Measurements from ENCODE around the gene SCNN1G. TPM values are rescaled to one million over a fixed set of nuclear protein-coding genes. Genes with fewer than 3 reads are reported as not detected.

SCNN1G gene
- total and polyA plus RNA-seq, 2 of the 13 experiments (the other 11 are each of a cell fraction or from before 2014, with no cell fraction given): not detected

DNA sequence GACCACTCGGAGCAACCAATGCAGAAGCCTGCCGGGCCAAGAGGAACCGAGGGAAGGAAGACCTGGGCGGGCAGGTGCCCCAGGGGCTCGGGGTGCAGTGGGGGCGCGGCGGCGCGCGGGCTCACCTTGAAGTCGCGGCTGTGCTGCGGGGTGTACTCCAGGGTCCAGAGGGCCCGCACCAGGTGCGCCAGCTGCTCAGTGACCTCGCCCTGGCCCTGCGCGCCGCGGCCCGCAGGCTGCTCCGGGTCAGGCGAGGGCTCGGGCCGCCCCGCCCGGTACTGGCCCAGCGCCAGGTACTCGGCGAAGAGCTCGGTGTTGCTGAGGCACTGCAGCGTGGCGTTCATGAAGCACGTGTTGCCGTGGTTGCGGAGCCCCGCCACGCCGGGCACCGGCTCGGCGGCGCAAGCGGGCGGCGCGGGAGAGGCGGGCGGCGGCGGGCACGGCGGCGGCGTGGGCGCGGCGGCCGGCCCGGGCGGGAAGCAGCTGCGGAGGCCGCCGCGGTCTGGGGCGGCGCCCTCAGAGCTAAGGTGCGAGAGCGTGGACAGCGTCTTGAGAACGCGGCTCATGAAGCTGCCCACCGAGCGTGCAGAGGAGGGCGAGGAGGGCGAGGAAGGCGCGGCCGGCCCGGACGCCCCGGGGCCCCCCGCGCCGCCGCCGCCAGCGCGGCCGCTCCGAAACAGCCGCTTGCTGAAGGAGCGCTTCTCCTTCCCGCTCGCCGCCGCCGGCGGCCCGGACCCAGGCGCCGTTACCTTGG lies 33.9 kb upstream of the SCNN1G start (continued):
- TF ChIP-seq WIZ (CRISPR knock-in tag; IDR thresholded peaks at IDR 0.05) (peak; percentile 63; the same call in 1 of the 2 replicates), ATF1 (CRISPR knock-in tag; IDR thresholded peaks at IDR 0.05) (no peak), ZNF674 (CRISPR knock-in tag; IDR thresholded peaks at IDR 0.05; ENCODE audit: low read depth) (0 out of 2 replicates have a peak, but pooled peaks have one; percentile 19), ZNF619 (CRISPR knock-in tag; IDR thresholded peaks at IDR 0.05) (no peak), ZNF431 (CRISPR knock-in tag; IDR thresholded peaks at IDR 0.05; ENCODE audit: borderline replicate concordance, low read depth) (0 out of 2 replicates have a peak, but pooled peaks have one; percentile 22), ADNP (CRISPR knock-in tag; IDR thresholded peaks at IDR 0.05) (peak; percentile 19; the same call in 1 of the 2 replicates), HDAC6 (IDR thresholded peaks at IDR 0.05; ENCODE audit: low read depth, low read length) (no peak), MED1 (CRISPR knock-in tag; IDR thresholded peaks at IDR 0.05) (peak; percentile 73), MED8 (CRISPR knock-in tag; IDR thresholded peaks at IDR 0.05; ENCODE audit: insufficient replicate concordance) (no peak), DMAP1 (CRISPR knock-in tag; IDR thresholded peaks at IDR 0.05) (peak; percentile 84), ZNF891 (CRISPR knock-in tag; IDR thresholded peaks at IDR 0.05) (peak; percentile 95)
- TF ChIP-seq, protein P1, sequence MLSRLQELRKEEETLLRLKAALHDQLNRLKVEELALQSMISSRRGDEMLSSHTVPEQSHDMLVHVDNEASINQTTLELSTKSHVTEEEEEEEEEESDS (CRISPR knock-in tag; IDR thresholded peaks at IDR 0.05; ENCODE audit: borderline replicate concordance): 0 out of 2 replicates have a peak, but pooled peaks have one; percentile 62
- TF ChIP-seq, protein P2, sequence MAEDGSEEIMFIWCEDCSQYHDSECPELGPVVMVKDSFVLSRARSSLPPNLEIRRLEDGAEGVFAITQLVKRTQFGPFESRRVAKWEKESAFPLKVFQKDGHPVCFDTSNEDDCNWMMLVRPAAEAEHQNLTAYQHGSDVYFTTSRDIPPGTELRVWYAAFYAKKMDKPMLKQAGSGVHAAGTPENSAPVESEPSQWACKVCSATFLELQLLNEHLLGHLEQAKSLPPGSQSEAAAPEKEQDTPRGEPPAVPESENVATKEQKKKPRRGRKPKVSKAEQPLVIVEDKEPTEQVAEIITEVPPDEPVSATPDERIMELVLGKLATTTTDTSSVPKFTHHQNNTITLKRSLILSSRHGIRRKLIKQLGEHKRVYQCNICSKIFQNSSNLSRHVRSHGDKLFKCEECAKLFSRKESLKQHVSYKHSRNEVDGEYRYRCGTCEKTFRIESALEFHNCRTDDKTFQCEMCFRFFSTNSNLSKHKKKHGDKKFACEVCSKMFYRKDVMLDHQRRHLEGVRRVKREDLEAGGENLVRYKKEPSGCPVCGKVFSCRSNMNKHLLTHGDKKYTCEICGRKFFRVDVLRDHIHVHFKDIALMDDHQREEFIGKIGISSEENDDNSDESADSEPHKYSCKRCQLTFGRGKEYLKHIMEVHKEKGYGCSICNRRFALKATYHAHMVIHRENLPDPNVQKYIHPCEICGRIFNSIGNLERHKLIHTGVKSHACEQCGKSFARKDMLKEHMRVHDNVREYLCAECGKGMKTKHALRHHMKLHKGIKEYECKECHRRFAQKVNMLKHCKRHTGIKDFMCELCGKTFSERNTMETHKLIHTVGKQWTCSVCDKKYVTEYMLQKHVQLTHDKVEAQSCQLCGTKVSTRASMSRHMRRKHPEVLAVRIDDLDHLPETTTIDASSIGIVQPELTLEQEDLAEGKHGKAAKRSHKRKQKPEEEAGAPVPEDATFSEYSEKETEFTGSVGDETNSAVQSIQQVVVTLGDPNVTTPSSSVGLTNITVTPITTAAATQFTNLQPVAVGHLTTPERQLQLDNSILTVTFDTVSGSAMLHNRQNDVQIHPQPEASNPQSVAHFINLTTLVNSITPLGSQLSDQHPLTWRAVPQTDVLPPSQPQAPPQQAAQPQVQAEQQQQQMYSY (CRISPR knock-in tag; IDR thresholded peaks at IDR 0.05): peak; percentile 69; the same call in 1 of the 2 replicates
- TF ChIP-seq, protein P3, sequence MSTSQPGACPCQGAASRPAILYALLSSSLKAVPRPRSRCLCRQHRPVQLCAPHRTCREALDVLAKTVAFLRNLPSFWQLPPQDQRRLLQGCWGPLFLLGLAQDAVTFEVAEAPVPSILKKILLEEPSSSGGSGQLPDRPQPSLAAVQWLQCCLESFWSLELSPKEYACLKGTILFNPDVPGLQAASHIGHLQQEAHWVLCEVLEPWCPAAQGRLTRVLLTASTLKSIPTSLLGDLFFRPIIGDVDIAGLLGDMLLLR (CRISPR knock-in tag; IDR thresholded peaks at IDR 0.05): peak; percentile 75
- TF ChIP-seq, protein P4, sequence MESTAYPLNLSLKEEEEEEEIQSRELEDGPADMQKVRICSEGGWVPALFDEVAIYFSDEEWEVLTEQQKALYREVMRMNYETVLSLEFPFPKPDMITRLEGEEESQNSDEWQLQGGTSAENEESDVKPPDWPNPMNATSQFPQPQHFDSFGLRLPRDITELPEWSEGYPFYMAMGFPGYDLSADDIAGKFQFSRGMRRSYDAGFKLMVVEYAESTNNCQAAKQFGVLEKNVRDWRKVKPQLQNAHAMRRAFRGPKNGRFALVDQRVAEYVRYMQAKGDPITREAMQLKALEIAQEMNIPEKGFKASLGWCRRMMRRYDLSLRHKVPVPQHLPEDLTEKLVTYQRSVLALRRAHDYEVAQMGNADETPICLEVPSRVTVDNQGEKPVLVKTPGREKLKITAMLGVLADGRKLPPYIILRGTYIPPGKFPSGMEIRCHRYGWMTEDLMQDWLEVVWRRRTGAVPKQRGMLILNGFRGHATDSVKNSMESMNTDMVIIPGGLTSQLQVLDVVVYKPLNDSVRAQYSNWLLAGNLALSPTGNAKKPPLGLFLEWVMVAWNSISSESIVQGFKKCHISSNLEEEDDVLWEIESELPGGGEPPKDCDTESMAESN (CRISPR knock-in tag; conservative IDR thresholded peaks at IDR 0.05): peak; percentile 98
- TF ChIP-seq, protein P5, sequence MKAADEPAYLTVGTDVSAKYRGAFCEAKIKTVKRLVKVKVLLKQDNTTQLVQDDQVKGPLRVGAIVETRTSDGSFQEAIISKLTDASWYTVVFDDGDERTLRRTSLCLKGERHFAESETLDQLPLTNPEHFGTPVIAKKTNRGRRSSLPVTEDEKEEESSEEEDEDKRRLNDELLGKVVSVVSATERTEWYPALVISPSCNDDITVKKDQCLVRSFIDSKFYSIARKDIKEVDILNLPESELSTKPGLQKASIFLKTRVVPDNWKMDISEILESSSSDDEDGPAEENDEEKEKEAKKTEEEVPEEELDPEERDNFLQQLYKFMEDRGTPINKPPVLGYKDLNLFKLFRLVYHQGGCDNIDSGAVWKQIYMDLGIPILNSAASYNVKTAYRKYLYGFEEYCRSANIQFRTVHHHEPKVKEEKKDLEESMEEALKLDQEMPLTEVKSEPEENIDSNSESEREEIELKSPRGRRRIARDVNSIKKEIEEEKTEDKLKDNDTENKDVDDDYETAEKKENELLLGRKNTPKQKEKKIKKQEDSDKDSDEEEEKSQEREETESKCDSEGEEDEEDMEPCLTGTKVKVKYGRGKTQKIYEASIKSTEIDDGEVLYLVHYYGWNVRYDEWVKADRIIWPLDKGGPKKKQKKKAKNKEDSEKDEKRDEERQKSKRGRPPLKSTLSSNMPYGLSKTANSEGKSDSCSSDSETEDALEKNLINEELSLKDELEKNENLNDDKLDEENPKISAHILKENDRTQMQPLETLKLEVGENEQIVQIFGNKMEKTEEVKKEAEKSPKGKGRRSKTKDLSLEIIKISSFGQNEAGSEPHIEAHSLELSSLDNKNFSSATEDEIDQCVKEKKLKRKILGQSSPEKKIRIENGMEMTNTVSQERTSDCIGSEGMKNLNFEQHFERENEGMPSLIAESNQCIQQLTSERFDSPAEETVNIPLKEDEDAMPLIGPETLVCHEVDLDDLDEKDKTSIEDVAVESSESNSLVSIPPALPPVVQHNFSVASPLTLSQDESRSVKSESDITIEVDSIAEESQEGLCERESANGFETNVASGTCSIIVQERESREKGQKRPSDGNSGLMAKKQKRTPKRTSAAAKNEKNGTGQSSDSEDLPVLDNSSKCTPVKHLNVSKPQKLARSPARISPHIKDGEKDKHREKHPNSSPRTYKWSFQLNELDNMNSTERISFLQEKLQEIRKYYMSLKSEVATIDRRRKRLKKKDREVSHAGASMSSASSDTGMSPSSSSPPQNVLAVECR (CRISPR knock-in tag; IDR thresholded peaks at IDR 0.05; ENCODE audit: borderline replicate concordance): peak; percentile 90

All from HepG2 (cell line).